ENCODE results near the gene RBMS3. TPM values are rescaled to one million over a fixed set of nuclear protein-coding genes. Genes with fewer than 3 reads are reported as not detected.

RBMS3 gene
- total and polyA plus RNA-seq, 2 of the 8 experiments (the other 6 are each of a cell fraction or from before 2014, with no cell fraction given) = 3.7 to 6.9 TPM

DNA sequence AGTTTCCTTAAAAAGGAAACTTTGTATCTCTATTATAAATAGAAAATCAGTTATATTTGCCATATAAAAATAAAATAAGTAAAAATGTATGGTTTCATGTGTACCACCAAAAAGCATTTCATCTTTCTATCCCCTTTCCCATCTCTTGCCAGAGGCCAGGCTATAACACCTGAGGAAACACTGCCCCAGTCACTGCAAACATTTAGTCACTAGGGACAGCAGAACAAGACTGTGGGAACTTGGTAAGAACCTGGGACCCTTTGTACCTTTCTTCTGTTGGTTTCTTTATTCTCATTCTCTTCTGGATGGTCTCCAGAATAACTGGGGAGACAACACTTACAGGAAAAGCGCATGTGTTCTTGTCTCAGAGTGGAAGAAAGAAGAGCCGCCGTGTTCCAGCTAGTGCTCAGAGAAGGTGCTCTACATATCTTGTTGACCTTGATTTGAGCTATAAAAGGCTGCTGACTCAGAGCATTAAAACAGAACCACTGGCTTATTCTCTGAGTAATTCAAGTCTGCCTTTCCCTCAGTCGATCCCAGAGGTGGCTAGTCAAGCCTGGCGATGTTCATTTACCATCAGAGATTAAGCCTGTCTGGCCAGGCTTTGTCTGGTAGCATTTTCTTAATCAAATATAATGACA is 361.6 kb downstream of the RBMS3 start (continued):
- TF ChIP-seq, protein P1, sequence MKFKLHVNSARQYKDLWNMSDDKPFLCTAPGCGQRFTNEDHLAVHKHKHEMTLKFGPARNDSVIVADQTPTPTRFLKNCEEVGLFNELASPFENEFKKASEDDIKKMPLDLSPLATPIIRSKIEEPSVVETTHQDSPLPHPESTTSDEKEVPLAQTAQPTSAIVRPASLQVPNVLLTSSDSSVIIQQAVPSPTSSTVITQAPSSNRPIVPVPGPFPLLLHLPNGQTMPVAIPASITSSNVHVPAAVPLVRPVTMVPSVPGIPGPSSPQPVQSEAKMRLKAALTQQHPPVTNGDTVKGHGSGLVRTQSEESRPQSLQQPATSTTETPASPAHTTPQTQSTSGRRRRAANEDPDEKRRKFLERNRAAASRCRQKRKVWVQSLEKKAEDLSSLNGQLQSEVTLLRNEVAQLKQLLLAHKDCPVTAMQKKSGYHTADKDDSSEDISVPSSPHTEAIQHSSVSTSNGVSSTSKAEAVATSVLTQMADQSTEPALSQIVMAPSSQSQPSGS (IDR thresholded peaks at IDR 0.05; ENCODE audit: low read length) = no peak
- TF ChIP-seq SUZ12 (IDR thresholded peaks at IDR 0.05; ENCODE audit: low read length) = no peak
- TF ChIP-seq CTBP2 (IDR thresholded peaks at IDR 0.05; ENCODE audit: borderline replicate concordance, insufficient read depth, insufficient read length, low read length) = no peak
- no peak for TF ChIP-seq BACH1 (IDR thresholded peaks at IDR 0.05; ENCODE audit: low read length)
- TF ChIP-seq ZNF274 (IDR thresholded peaks at IDR 0.05; ENCODE audit: borderline replicate concordance, extremely low read depth, low read length) = no peak
